MM.1S (cell line): ENCODE measurements around the gene NFAM1.

ENCODE experiments used
- DNase-seq: peaks from one replicate; pipeline ENCODE4 v3.0.0-alpha.2; 2015
- H2AFZ ChIP-seq: fragments of 300-600 bp; sonication (generic); 2 replicates; pipeline ENCODE4 v1.6.0; 2016; ENCODE audit warnings: antibody characterized with exemption, low read length
- H3F3A ChIP-seq: fragments of 300-600 bp; sonication (generic); 2 replicates; pipeline ENCODE4 v1.6.1; 2016; ENCODE audit warnings: mild to moderate bottlenecking, antibody characterized with exemption, low read length, moderate library complexity, mixed read lengths; ENCODE audit not compliant: insufficient read depth
- H3K27ac ChIP-seq: fragments of 300-600 bp; sonication (generic); 2 replicates; pipeline ENCODE4 v1.5.1; 2016; ENCODE audit warnings: mild to moderate bottlenecking, low read length
- H3K27me3 ChIP-seq: fragments of 300-600 bp; sonication (generic); replicated peaks from 2 replicates; pipeline ENCODE4 v1.6.0; 2016; ENCODE audit warnings: low read length; ENCODE audit not compliant: insufficient read depth
- H3K36me3 ChIP-seq: fragments of 300-600 bp; sonication (generic); replicated peaks from 2 replicates; pipeline ENCODE4 v1.6.1; 2016; ENCODE audit warnings: mild to moderate bottlenecking, low read length, mixed read lengths; ENCODE audit not compliant: insufficient read depth
- H3K4me1 ChIP-seq: fragments of 300-600 bp; sonication (generic); 2 replicates; pipeline ENCODE4 v1.6.1; 2016; ENCODE audit warnings: low read length, mixed read lengths
- H3K4me2 ChIP-seq: fragments of 300-600 bp; sonication (generic); 2 replicates; pipeline ENCODE4 v1.6.0; 2016; ENCODE audit warnings: low read depth, low read length
- H3K4me3 ChIP-seq: fragments of 300-600 bp; sonication (generic); 2 replicates; pipeline ENCODE4 v1.5.1; 2016; ENCODE audit warnings: low read length, mixed read lengths
- H3K79me2 ChIP-seq: fragments of 300-600 bp; sonication (generic); 2 replicates; pipeline ENCODE4 v1.6.1; 2016; ENCODE audit warnings: mixed run types, low read length, mixed read lengths
- H3K9ac ChIP-seq: fragments of 300-600 bp; sonication (generic); 2 replicates; pipeline ENCODE4 v1.6.1; 2016; ENCODE audit warnings: low read length, mixed read lengths
- H3K9me2 ChIP-seq: fragments of 300-600 bp; sonication (generic); replicated peaks from 2 replicates; pipeline ENCODE4 v1.6.1; 2016; ENCODE audit warnings: mild to moderate bottlenecking, low read length, mixed read lengths; ENCODE audit not compliant: insufficient read depth
- H3K9me3 ChIP-seq: fragments of 300-600 bp; sonication (generic); replicated peaks from 2 replicates; pipeline ENCODE4 v1.6.1; 2016; ENCODE audit warnings: mild to moderate bottlenecking, low read length, mixed read lengths; ENCODE audit not compliant: insufficient read depth
- H4K20me1 ChIP-seq: fragments of 300-600 bp; sonication (generic); 2 replicates; pipeline ENCODE4 v1.6.1; 2016; ENCODE audit warnings: mild to moderate bottlenecking, low read length, moderate library complexity, mixed read lengths; ENCODE audit not compliant: insufficient read depth
- CTCF ChIP-seq: fragments of 300-600 bp; sonication (generic); IDR thresholded peaks from 2 replicates; pipeline ENCODE4 v1.5.1; 2016; ENCODE audit warnings: antibody characterized with exemption, low read length, mixed read lengths
- EZH2 ChIP-seq: fragments of 300-600 bp; sonication (generic); optimal IDR thresholded peaks from 2 replicates; pipeline ENCODE3; 2017; ENCODE audit warnings: low read depth, mild to moderate bottlenecking, antibody characterized with exemption, low read length, mixed read lengths
- EZH2phosphoT487 ChIP-seq: fragments of 300-600 bp; sonication (generic); IDR thresholded peaks from 2 replicates; pipeline ENCODE4 v1.6.1; 2018; ENCODE audit warnings: antibody characterized with exemption, low read length

The NFAM1 gene

GRCh38 chr22:42430528-42431125 lies 1.6 kb downstream of the NFAM1 start:
- Histone ChIP-seq H3K4me1 (no peaks in the 10 kb centered on the region), H3K36me3 (no peaks in the 10 kb centered on the region), H3K4me3 (no peak overlapping the region), H3K9me3 (no peaks in the 10 kb centered on the region), H3K79me2 (no peaks in the 10 kb centered on the region), H3K9ac (no peak overlapping the region), H3K4me2 (no peak overlapping the region), H4K20me1 (no peaks in the 10 kb centered on the region), H3K27me3 (peaks cover 86% of the 10 kb centered on the region), H3K27ac (no peak overlapping the region), H2AFZ (no peak overlapping the region), H3F3A (no peaks in the 10 kb centered on the region), H3K9me2 (no peaks in the 10 kb centered on the region)
- TF ChIP-seq EZH2phosphoT487 (no peak), CTCF (no peak), EZH2 (no peak)
- DNase-seq, result no peak

- Histone ChIP-seq H3K9me3 (no peaks in the 10 kb centered on the region), H3K4me2 (no peak overlapping the region), H3F3A (no peaks in the 10 kb centered on the region), H3K27ac (no peak overlapping the region), H2AFZ (no peak overlapping the region), H3K79me2 (no peaks in the 10 kb centered on the region), H3K9ac (no peak overlapping the region), H3K9me2 (no peaks in the 10 kb centered on the region), H4K20me1 (no peaks in the 10 kb centered on the region), H3K4me3 (no peak overlapping the region), H3K36me3 (no peaks in the 10 kb centered on the region), H3K27me3 (peaks cover 86% of the 10 kb centered on the region), H3K4me1 (no peaks in the 10 kb centered on the region)
- TF ChIP-seq EZH2phosphoT487, result no peak
- no peak for TF ChIP-seq CTCF
- TF ChIP-seq EZH2, result no peak
- no peak for DNase-seq
Observed at GRCh38 chr22:42428760-42429159, 3.4 kb downstream of the NFAM1 start.

- TF ChIP-seq EZH2, result no peak
- no peak for TF ChIP-seq EZH2phosphoT487
- no peak for TF ChIP-seq CTCF
- H3K27ac ChIP-seq, result no peak overlapping the region
- H3F3A ChIP-seq, result no peaks in the 10 kb centered on the region
- peaks cover 83% of the 10 kb centered on the region for H3K27me3 ChIP-seq
- no peaks in the 10 kb centered on the region for H3K79me2 ChIP-seq
- H3K9ac ChIP-seq, result no peak overlapping the region
- no peaks in the 10 kb centered on the region for H3K36me3 ChIP-seq
- H2AFZ ChIP-seq, result no peak overlapping the region
- no peaks in the 10 kb centered on the region for H4K20me1 ChIP-seq
- no peaks in the 10 kb centered on the region for H3K9me3 ChIP-seq
- H3K9me2 ChIP-seq, result no peaks in the 10 kb centered on the region
- H3K4me3 ChIP-seq, result no peak overlapping the region
- no peaks in the 10 kb centered on the region for H3K4me1 ChIP-seq
- DNase-seq, result no peak
- no peak overlapping the region for H3K4me2 ChIP-seq
Observed at GRCh38 chr22:42428025-42428424, 4.2 kb downstream of the NFAM1 start.
